ENCODE measurements around the gene NOSTRIN. TPM values are rescaled to one million over a fixed set of nuclear protein-coding genes. Genes with fewer than 3 reads are reported as not detected.
A peak's percentile ranks its signal among the peaks of the same experiment; 100 is the strongest.
"Not testable (repeated sequence)": the region's sequence is repeated elsewhere in the genome, so short reads cannot be mapped to it uniquely, and the experiment has no call there.

Gene NOSTRIN
- total RNA-seq, 1 experiment from 2014 or later = 0.22 TPM

DNA sequence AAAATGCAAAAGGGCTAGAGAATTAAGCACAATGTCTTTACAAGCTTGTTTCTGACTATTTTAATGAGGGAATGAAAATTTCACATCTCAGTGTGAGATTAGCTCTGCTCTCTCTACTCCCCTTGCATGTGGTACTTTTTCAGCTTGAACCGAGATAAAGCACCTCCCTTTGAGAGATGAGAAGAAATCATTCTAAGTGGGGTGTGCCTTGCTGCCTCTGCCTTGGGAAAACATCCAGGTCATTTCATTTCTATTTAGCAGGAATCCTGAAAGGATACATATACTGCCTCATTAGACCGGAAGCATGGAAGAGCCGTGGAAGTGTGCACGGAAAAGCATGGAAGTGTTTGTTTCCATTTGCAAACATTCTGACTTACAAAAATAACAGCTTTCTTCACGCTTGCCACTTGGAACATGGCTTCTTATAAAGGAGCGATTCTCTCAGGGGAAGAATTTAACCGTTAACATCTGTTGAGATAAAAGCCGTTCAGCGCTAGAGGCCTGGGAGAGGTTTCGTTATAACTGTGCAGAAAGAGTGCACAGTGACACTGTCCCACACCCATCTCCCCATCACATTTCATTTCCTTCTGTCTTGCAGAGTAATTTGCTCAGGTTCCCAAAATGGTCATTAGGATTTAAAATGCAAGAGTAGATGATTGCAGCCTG, 16.7 kb downstream of the NOSTRIN start:
- DNase-seq (ENCODE audit: low read depth) = no peak

DNA sequence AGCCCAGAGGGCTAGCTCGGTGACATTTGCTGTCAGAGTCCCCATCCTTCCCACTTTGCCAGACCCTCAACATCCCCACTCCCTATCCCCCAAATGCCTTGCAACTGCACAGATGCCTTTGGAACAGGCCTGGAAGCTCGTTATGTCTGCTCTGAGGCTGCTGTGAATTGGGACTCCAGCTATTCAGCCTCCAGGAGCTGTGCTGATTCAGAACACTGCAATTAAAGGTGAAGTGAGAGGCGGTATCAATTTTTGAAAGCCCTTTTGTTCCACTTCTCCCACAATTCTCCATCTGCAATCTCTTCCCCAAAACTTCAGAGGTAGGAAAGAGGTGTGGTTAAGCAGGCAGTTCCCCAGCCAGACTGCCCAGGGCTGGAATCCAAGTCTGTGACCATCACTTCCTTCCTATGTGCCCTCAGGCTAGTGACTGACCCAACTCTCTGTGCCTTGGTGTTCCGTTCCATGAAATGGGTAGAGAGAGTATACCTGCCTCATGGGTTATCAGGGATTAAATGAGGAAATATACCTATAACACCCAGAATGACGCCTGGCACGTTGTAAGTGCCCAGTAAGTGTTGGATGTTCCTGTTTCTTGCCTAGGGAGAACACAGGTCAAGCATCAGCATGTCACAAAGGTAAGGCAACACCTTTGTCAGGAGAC, 17.5 kb downstream of the NOSTRIN start:
- DNase-seq (ENCODE audit: low read depth) = no peak

DNA sequence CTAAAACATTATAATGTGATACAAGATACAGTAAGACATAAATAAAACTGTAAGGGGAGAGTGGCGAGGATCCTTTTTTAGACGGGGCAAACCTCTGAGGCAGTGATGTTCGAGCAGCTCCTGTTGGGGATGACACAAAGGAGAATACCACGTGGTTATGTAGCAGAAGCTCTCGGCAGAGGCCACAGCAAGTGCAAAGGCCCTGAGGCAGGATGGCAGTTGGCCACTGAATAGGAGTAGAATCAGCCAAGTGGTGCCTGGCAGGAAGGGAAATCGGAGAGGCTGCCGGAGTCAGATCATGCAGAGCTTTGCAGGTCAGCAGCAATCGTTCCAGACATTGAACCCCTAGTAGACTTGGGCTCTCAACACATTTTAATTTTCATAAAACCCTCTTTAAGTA, 19.1 kb downstream of the NOSTRIN start:
- no peak for DNase-seq (ENCODE audit: low read depth)

DNA sequence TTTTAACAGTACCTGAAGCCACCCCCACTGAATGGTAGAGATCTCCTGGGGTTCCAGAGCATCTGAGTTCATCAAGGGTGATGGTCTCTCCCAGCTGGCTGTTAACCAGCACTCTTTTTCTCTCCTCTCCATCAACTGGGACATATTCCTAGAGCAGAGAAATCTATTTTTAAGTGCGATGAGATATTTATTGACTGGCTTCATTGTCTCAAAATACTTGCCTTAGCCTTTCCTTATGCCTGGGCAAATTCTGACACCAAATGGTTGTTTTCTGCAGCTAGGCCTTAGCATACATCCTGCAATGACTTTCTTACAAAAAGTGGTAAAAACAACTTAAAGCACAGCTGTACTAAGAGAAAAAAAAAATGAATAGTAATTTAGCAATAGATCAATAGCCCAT, 19.6 kb downstream of the NOSTRIN start:
- no peak for DNase-seq (ENCODE audit: low read depth)

DNA sequence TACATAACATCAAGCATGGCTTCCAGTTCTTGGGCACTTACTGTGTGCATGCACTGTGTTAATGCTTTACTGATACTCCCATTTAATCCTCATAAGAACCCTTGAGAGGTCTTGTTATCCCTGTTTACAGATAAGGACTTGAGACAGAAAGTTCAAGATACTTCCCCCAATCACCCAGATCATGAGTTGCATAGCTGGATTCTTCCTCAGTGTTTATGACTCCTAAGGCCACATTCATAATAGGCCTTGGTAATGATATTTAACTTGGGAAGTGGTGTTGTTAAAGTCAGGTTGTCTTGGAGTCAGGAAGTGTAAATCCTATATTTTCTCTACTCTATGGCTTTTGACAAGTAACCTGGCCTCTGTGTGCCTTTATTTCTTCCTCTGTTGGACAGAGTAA, 22.7 kb downstream of the NOSTRIN start:
- DNase-seq (ENCODE audit: low read depth) = no peak

DNA sequence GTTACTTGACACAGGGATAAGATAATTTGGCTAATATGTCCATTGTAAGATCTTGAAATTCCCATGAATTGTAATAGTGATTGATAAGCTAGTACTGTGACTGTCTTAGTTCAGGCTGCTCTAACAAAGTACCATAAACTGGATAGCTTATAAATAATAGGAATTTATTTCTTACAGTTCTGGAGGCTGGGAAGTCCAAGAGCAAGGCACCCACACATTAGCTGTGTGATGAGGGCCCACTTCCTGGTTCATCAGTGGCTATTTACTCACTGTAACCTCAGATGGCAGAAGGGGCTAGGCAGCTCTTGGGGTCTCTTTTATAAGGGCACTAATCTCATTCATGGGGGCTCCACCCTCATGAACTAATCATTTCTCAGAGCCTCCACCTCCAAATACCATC, 28.5 kb downstream of the NOSTRIN start:
- no peak for DNase-seq (ENCODE audit: low read depth)

DNA sequence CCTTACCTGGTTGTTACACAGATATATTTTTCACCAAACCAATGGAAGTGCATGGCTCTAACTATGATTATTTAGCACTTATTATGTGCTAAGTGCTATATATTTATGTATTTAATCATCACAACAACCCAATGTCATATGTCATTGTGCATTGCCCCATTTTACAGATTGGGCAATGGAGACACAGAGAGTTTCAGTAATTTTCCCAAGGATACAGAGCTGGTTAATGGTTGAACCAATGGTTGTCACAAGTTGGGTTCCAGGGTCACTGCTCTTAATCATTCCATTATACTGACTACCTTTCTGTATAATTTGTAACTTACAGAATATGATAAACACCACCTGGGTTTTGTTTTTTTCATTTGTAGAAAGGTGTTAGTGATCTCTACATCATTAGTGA, 29.2 kb downstream of the NOSTRIN start:
- no peak for DNase-seq (ENCODE audit: low read depth)

DNA sequence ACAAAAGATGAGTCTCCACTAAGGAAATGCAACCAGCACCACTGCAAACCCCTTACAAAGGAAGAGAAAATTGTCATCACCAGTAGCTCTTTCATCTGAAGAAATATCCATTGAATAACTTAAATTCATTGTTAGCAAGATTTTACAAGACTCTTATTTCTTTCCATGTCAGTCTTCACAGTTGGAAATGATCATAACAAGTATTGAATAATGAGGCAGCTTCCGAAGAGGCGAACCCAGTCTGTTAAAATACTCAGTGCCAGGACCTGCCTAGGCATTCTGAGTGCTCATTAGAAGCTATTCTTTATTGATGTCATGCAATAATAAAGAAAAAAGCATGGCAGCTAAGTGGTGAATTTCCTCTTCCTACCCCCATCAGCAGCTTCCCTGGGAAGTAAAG, 33.5 kb downstream of the NOSTRIN start:
- no peak for DNase-seq (ENCODE audit: low read depth)

DNA sequence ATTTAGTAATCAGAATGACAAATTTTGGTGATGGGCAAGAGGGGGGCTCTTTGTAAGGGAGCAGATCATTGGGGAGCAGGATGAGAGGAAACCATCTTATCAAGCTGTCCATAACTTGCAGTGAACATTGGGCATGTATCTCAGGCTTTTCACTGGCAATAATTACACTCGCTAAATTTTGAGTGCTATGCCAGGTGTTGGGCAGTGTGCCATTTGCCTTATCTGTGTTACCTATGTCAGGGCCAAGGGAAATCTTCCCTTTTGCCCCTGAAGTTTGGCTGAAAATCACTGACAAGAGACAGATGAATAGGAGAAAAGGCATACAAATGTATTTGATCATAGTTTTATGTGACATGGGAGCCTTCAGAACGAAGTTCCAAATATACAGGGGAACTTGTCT, 39.0 kb downstream of the NOSTRIN start:
- no peak for DNase-seq (ENCODE audit: low read depth)

DNA sequence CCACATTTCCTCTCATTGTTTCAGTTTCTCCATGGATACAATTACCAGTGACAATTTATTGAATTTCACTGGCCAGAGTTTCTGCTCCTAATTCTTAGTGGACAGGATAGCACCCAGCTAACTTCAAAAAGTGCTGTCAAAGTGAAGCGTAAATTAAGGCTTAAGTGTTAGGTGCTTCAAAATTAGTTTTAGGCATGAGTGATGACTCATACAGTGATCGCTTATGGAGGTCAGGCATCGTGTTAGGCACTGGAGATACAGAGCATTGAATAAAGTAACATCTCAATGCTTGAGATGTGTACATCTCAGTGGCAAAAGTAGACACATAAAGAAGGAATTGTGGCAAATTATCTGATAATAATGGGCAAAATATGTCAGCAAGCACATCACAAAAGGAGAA, 40.8 kb downstream of the NOSTRIN start:
- DNase-seq (ENCODE audit: low read depth) = no peak

DNA sequence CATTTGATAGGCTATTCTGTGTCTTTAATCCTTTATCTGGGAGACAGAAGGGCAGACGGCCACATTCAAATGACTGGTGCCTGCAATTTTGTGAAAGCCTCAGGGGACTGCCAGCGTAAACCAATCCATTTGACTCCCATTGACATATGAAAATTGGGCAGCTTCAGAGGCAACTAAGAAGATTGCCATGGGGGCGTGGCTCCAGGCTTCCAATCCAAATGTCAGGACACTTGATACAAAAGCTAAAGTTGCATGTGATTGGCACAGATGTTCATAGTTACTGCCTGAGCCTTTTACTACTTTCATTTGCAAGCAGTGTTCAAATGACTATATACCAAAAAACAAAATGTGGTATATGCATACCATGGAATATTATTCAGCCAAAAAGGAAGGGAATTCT, 45.8 kb downstream of the NOSTRIN start:
- no peak for DNase-seq (ENCODE audit: low read depth)

DNA sequence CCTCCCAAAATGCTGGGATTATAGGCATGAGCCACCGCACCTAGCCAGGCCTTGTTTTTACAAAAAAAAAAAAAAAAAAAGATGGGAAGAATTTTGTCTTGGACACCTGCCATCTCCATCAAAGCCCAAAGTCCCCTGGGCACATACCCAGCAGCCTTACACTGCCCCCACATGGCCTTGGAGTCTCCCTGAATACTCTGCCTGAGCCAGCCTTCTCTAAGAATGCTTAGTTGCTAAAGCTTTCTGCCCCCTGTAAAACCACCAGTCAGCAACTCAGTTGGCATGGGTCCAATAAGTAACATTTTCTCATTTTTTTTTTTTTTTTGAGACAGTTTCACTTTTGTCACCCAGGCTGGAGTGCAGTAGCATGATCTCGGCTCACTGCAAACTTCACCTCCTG, 47.2 kb downstream of the NOSTRIN start:
- peak; percentile 40 for DNase-seq (ENCODE audit: low read depth)

DNA sequence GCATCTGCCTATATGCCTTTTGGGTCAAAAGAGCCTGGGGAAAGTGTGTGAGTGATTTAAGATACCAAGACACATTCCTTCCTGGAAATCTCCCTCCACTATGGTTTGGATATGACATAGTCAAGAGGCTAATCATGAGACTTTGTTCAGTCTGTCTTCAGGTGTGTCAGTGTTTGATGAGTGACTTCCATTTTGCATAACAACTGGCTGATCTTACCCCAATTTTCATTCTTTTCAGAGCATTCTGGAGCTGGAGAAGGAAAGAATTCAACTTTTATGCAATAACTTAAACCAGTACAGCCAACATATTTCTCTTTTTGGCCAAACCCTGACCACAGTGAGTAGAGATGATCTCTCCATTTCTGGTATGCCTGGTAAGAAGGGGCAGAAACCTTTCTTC, 48.4 kb downstream of the NOSTRIN start:
- DNase-seq (ENCODE audit: low read depth) = no peak

DNA sequence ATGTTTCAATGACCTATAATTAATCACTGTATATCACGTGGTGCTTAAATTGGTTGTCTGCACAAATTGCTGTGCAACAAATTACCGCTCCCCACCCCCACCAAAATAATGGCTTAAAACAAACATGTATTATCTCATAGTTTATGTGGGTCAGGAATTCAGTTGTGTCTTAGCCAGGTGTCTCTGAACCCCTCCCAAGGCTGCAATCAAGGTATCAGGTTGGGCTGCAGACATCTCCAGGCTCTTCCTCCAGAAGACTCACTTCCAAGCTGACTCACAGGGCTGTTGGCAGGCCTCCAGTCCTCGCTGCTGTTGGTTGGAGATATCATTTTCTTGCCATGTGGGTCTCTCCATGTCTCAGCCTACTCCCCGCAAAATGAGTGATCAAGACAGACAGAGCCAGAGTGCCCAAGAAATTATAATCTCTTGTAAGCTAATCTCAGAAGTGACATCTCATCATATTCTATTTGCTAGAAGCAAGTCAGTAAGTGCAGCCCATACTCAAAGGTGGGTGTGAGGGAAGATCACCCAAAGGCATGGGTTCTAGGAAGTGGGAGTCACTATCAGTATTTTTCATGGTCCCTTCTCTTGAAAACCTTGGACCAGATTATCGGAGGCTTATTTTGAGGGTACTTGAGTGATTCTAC, 49.4 kb downstream of the NOSTRIN start:
- DNase-seq (ENCODE audit: low read depth) = peak; percentile 82

DNA sequence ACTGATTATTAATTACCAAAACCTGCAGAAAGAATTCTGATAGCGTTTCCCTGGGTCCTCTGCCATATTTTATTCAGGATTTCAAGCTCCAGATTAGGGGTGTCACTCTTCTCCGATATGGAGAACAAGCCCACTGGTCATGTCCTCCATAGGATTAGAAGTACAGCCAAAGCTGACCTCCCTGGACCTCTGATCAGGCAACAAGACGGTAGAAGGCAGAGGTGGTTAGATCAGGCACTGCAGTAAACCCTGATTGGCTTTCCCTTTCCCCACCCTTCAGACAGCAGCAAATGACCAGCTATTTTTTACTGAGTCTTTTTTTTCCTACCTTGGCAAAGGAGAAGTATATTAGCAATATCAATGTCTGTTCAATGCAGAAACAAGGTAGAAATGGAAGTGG, 50.0 kb downstream of the NOSTRIN start:
- DNase-seq (ENCODE audit: low read depth) = no peak

DNA sequence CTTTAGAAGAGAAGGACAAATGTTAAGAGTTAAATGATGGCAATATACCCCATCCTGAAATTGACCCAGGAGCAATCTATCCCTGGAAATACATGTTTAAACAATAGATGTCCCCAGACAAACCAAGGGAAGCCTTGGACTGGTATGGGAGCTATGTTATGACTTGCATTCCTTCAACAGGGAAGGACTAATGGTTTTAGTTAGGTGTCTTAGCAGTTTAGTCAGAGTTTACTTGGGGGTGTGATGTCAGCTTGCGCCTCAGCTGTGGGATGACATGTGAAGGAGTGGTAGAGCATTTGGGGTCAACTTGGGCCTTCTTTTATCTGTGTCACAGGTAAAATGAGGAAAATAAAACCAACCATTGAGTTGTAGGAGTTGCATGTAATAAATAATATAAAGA, 51.0 kb downstream of the NOSTRIN start:
- DNase-seq (ENCODE audit: low read depth) = no peak

DNA sequence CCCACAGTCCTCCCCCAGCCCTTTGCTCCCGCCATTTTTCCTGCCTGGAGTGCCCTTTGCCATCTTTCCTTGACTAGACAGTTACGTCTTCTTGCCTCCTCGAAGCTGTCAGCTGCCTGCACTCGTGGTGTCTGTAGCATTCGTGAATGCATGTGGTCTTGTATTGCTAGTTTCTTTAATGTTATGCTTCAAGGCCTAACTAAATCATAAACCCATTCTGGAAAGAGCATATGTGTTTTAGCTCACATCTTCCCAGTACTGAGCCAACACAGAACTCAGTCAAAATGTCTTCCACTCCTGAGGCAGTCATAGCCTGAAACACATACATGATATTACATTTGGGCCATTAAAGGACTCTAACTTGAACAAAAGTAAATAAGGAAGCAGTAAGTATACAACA, 52.2 kb downstream of the NOSTRIN start:
- no peak for DNase-seq (ENCODE audit: low read depth)

DNA sequence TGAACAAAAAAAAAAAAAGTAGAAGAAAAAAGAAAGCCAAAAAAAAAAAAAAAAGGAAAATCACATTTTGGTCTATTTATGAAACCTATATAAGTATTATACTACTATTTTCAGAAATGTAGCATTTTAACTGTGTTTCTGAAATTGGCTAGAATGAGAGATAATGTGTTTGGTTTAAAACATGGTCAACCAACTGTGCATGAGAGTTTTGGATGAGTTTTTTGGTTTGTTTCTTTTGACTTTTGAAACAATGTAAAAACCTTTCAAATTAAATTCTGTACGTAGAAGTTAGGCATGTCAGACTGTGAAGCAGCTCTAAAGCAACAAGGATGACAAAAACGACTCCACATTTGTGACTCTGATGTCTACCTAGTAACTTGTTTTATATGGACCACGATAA, 53.2 kb downstream of the NOSTRIN start:
- DNase-seq (ENCODE audit: low read depth) = no peak

DNA sequence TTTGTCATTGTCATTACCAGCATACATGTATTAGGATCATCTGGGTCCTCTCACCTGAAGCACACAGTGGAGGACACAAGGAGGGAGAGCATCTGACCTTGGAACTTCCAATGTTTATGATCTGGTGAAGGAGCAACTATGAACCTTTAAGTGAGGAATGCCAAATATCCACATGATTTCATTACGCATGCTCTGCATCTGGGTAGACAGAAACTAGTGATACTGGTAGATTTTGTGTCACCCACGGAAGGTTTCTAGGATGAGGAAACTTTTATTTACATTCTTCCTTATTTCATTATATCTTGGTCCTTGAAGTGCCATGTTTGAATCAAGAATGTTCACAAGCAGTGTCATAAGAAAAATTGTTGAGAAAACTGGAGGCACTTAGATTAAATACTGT, 55.7 kb downstream of the NOSTRIN start:
- no peak for DNase-seq (ENCODE audit: low read depth)

DNA sequence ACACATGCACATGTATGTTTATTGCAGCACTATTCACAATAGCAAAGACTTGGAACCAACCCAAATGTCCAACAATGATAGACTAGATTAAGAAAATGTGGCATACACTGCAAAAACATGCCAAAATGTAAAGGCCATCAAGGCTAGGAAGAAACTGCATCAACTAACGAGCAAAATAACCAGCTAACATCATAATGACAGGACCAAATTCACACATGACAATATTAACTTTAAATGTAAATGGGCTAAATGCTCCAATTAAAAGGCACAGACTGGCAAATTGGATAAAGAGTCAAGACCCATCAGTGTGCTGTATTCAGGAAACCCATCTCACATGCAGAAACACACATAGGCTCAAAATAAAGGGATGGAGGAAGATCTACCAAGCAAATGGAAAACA, 64.7 kb downstream of the NOSTRIN start:
- not testable (repeated sequence) for DNase-seq (ENCODE audit: low read depth)

DNA sequence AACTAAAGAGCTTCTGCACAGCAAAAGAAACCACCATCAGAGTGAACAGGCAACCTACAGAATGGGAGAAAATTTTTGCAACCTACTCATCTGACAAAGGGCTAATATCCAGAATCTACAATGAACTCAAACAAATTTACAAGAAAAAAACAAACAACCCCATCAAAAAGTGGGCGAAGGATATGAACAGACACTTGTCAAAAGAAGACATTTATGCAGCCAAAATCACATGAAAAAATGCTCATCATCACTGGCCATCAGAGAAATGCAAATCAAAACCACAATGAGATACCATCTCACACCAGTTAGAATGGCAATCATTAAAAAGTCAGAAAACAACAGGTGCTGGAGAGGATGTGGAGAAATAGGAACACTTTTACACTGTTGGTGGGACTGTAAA, 67.9 kb downstream of the NOSTRIN start:
- not testable (repeated sequence) for DNase-seq (ENCODE audit: low read depth)

DNA sequence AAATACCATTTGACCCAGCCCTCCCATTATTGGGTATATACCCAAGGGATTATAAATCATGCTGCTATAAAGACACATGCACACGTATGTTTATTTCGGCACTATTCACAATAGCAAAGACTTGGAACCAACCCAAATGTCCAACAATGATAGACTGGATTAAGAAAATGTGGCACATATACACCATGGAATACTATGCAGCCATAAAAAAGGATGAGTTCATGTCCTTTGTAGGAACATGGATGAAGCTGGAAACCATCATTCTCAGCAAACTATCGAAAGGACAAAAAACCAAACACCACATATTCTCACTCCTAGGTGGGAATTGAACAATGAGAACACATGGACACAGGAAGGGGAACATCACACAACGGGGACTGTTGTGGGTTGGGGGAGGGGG, 68.4 kb downstream of the NOSTRIN start:
- not testable (repeated sequence) for DNase-seq (ENCODE audit: low read depth)

DNA sequence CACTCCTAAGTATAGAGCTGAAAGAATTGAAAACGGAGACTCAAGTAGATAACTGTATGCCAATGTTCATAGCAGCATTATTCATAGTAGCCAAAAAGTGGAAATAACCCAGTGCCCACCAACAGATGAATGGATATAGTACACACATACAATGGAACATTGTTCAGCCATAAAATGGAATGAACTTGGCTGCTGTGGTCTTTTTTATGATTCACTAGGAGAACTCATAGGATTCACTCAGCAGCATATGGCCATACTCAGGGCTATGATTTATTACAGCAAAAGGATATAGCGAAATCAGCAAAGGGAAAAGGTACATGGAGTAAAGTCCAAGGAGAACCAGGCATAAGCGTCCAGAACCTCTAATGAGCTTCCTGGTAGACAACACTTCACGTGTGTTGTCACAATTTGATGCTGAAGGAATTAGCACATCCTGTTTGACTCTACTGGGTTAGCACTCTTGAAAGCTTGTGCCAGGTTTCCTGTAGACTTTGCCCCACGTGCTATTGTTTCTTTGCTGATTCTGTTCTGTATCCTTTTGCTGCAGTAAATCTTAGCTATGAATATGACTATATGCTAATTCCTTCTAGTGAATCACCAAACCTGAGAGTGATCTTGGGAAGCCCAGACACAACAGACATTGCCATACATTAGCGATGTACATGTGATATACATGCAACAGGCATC, 72.1 kb downstream of the NOSTRIN start:
- no peak for DNase-seq (ENCODE audit: low read depth)

Measured in M059J (cell line).